GM12878 (cell line): ENCODE data around the gene HSD17B12. TPM values are rescaled to one million over a fixed set of nuclear protein-coding genes. Genes with fewer than 3 reads are reported as not detected.
"Not testable (repeated sequence)": the region's sequence is repeated elsewhere in the genome, so short reads cannot be mapped to it uniquely, and the experiment has no call there.

Experiments used
- ATAC-seq: fragments of 200-7000 bp; cut with Tn5 transposase; 3 replicates; pipeline ENCODE4 v1.9.1; 2020; ENCODE audit warnings: mild to moderate bottlenecking, moderate library complexity
- BruUV-seq: library from RNA; stranded (reverse); fragments of 400-500 nt; replicated peaks from 2 replicates; lab custom pipeline; 2021; lab: Mats Ljungman, UMichigan
- CTCF ChIA-PET: fragments of 300-600 bp; sonication (Branson Sonifier 250); formaldehyde crosslinking; extraction: SDS; loops from one replicate; lab custom pipeline; 2021; ENCODE audit warnings: inconsistent platforms; lab: Yijun Ruan, JAX
- POLR2A ChIA-PET: fragments of 350-600 bp; formaldehyde crosslinking; extraction: SDS; loops from one replicate; lab custom pipeline; 2021; ENCODE audit warnings: inconsistent platforms; lab: Charles Lee
- RAD21 ChIA-PET: fragments of 300-600 bp; sonication (Branson Sonifier 250); formaldehyde crosslinking; loops from one replicate; lab custom pipeline; 2023; ENCODE audit warnings: antibody characterized with exemption; ENCODE audit not compliant: unreplicated experiment; lab: Charles Lee
- SMC1A ChIA-PET: fragments of 300-600 bp; sonication (Branson Sonifier 250); formaldehyde crosslinking; loops from one replicate; lab custom pipeline; 2023; ENCODE audit not compliant: unreplicated experiment, uncharacterized antibody; lab: Charles Lee
- DNase-seq: peaks from one replicate; pipeline ENCODE4 v3.0.0-alpha.2; 2011; ENCODE audit warnings: low read depth, low spot score
- FAIRE-seq: peaks from 3 replicates; lab custom pipeline; 2011; peaks lifted over from hg19 to GRCh38; lab: Jason Lieb, UNC
- H2AFZ ChIP-seq: 2 replicates; pipeline ENCODE4 v1.6.0; 2011; ENCODE audit warnings: low read depth, low read length, control low read depth; ENCODE audit not compliant: control insufficient read depth
- H3K27ac ChIP-seq: 2 replicates; pipeline ENCODE4 v1.5.1; 2011; ENCODE audit warnings: control low read depth; ENCODE audit not compliant: control insufficient read depth, insufficient read depth
- H3K27me3 ChIP-seq, 2 experiments: replicated peaks in 1 of 2; 2 replicates each; pipeline versions ENCODE4 v1.6.0 to v1.6.1; 2011; ENCODE audit warnings: low read length in 1 of 2; ENCODE audit not compliant: control insufficient read depth in 2 of 2, insufficient read depth in 2 of 2
- H3K36me3 ChIP-seq, 2 experiments: 2 replicates each; pipeline ENCODE4 v1.5.1; 2011; ENCODE audit warnings: low read length in 1 of 2; ENCODE audit not compliant: control insufficient read depth in 2 of 2, insufficient read depth in 2 of 2
- H3K4me1 ChIP-seq: 2 replicates; pipeline ENCODE4 v1.6.1; 2011; ENCODE audit warnings: mild to moderate bottlenecking, low read length, moderate library complexity, mixed read lengths; ENCODE audit not compliant: control insufficient read depth, insufficient read depth
- H3K4me2 ChIP-seq: 2 replicates; pipeline ENCODE4 v1.6.0; 2011; ENCODE audit warnings: control low read depth; ENCODE audit not compliant: control insufficient read depth, insufficient read depth
- H3K4me3 ChIP-seq: fragments of 200-600 bp; sonication (generic); 2 replicates; pipeline ENCODE4 v1.5.1; 2016
- H3K79me2 ChIP-seq: 2 replicates; pipeline ENCODE4 v1.6.0; 2011; ENCODE audit warnings: low read length; ENCODE audit not compliant: control insufficient read depth, insufficient read depth
- H3K9ac ChIP-seq: 2 replicates; pipeline ENCODE4 v1.8.0; 2011; ENCODE audit warnings: low read length, control low read depth, mixed read lengths; ENCODE audit not compliant: control insufficient read depth, insufficient read depth
- H3K9me3 ChIP-seq: replicated peaks from 3 replicates; pipeline ENCODE4 v1.5.1; 2011; ENCODE audit warnings: mild to moderate bottlenecking, low read length; ENCODE audit not compliant: control insufficient read depth, insufficient read depth
- H4K20me1 ChIP-seq: 2 replicates; pipeline ENCODE4 v1.6.0; 2011; ENCODE audit not compliant: control insufficient read depth, insufficient read depth
- BCL11A ChIP-seq: IDR thresholded peaks from 2 replicates; pipeline ENCODE4 v1.6.1; 2011; ENCODE audit warnings: low read depth, low read length
- ESRRA ChIP-seq: IDR thresholded peaks from 2 replicates; pipeline ENCODE4 v1.6.1; 2012; ENCODE audit warnings: mild to moderate bottlenecking, low read length, improper control_type of control experiment
- NFXL1 ChIP-seq: fragments of 450-650 bp; IDR thresholded peaks from 2 replicates; pipeline ENCODE4 v1.6.1; 2017; ENCODE audit warnings: antibody characterized with exemption, mild to moderate bottlenecking, borderline replicate concordance
- POLR2AphosphoS5 ChIP-seq: IDR thresholded peaks from 2 replicates; pipeline ENCODE4 v1.6.1; 2011; ENCODE audit warnings: mild to moderate bottlenecking, low read length, inconsistent platforms
- STAT3 ChIP-seq: IDR thresholded peaks from 2 replicates; pipeline ENCODE4 v1.6.1; 2011; ENCODE audit warnings: low read depth, low read length, improper control_type of control experiment
- WRNIP1 ChIP-seq: IDR thresholded peaks from 2 replicates; pipeline ENCODE4 v1.6.1; 2011; ENCODE audit warnings: low read depth, low read length, improper control_type of control experiment, borderline replicate concordance
- YBX1 ChIP-seq: fragments of 450-650 bp; IDR thresholded peaks from 2 replicates; pipeline ENCODE4 v1.6.1; 2016; ENCODE audit warnings: antibody characterized with exemption
- WGBS: methylation state at CpG from one replicate; pipeline ENCODE4 v1.1.6; 2016; ENCODE audit warnings: low lambda C conversion rate; ENCODE audit not compliant: insufficient replicate concordance, insufficient coverage; ENCODE audit errors: missing lambda C conversion rate; 5-methylcytosine and 5-hydroxymethylcytosine counted together
- in situ Hi-C: fragments of 300-500 bp; cut with MboI; formaldehyde crosslinking; loops from 9 replicates; pipeline ENCODE4 v1.14.3; 2018; ENCODE audit warnings: mixed read lengths
- intact Hi-C: fragments of 100-400 bp; cut with micrococcal nuclease; formaldehyde crosslinking; loops from one replicate; pipeline ENCODE4 v1.14.2; 2022; ENCODE audit not compliant: unreplicated experiment
- polyA plus RNA-seq, 11 experiments: library from polyadenylated mRNA; depleted of rRNA in 4 of 11; unstranded in 6 of 11; stranded (reverse) in 5 of 11; fragments of >200 nt; fragmentation: Nextera tagmentation in 4 of 11; fragmentation: Illumina TruSeq in 1 of 11; extraction: Ambion mirVana in 4 of 11; extraction: Trizol in 1 of 11; gene quantifications; 1 replicate in 1 of 11; 2 replicates in 10 of 11; pipeline versions ENCODE4 v1.2.1 to v1.2.3, GENCODE V29; 2011 to 2016; ENCODE audit warnings: inconsistent platforms in 2 of 11, missing spikeins in 2 of 11, low read depth in 1 of 11
- total RNA-seq, 4 experiments: library from RNA; depleted of rRNA in 3 of 4; stranded (reverse); fragments of >200 nt in 3 of 4; fragmentation: Illumina TruSeq in 1 of 4; extraction: Trizol in 1 of 4; gene quantifications; 2 replicates each; pipeline versions ENCODE4 v1.2.1 to v1.2.3, GENCODE V29; 2013 to 2021
- TF ChIP-seq, protein P1 (sequence below): fragments of 450-650 bp; IDR thresholded peaks from 2 replicates; pipeline ENCODE4 v1.6.1; 2014; ENCODE audit warnings: mild to moderate bottlenecking
- TF ChIP-seq, protein P2 (sequence below): fragments of 450-650 bp; IDR thresholded peaks from 2 replicates; pipeline ENCODE4 v1.6.1; 2017; ENCODE audit warnings: mild to moderate bottlenecking

Gene HSD17B12
- total and polyA plus RNA-seq, 10 of the 15 experiments (the other 5 are each of a cell fraction or from before 2014, with no cell fraction given) = 23.6 to 88.0 (median 64.7) TPM

DNA sequence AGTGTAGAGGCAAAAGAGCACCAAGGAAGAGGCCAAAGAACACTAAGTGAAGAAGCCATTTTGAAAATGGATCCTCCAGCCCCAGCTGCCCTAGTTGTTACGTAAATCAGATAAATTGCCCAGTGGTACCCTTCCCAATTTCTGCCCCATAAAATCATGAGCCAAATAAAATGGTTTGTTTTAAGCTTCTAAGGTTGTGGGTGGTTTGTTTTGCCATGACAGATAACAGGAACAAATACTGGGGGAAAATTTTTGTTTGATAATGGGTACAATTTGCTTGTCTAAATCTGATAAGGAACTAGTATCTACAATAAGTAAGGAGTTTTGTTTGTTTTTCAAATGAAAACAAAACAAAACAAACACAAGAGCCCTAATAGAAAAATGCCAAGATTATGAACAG, 30.6 kb upstream of the HSD17B12 start:
- RAD21 ChIA-PET = no interaction called here
- POLR2A ChIA-PET = no interaction called here
- Histone ChIP-seq H4K20me1 (no peaks in the 10 kb centered on the region), H3K27ac (no peak overlapping the region), H2AFZ (no peak overlapping the region), H3K36me3 (no peaks in the 10 kb centered on the region), H3K4me1 (no peaks in the 10 kb centered on the region; the same call in 1 of the 2 replicates), H3K79me2 (no peaks in the 10 kb centered on the region), H3K9ac (no peak overlapping the region), H3K4me2 (no peak overlapping the region), H3K4me3 (no peak overlapping the region), H3K9me3 (no peaks in the 10 kb centered on the region), H3K27me3 (no peaks in the 10 kb centered on the region)
- intact Hi-C loops = no loop called here
- FAIRE-seq = no peak
- SMC1A ChIA-PET = no interaction called here
- no peak for ATAC-seq
- no peak for DNase-seq
- TF ChIP-seq BCL11A = no peak
- TF ChIP-seq ESRRA = no peak
- no peak for TF ChIP-seq STAT3
- no peak for TF ChIP-seq WRNIP1
- TF ChIP-seq, protein P1, sequence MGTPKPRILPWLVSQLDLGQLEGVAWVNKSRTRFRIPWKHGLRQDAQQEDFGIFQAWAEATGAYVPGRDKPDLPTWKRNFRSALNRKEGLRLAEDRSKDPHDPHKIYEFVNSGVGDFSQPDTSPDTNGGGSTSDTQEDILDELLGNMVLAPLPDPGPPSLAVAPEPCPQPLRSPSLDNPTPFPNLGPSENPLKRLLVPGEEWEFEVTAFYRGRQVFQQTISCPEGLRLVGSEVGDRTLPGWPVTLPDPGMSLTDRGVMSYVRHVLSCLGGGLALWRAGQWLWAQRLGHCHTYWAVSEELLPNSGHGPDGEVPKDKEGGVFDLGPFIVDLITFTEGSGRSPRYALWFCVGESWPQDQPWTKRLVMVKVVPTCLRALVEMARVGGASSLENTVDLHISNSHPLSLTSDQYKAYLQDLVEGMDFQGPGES = no peak
- no peak for TF ChIP-seq YBX1
- TF ChIP-seq POLR2AphosphoS5 = no peak
- TF ChIP-seq NFXL1 = no peak
- TF ChIP-seq, protein P2, sequence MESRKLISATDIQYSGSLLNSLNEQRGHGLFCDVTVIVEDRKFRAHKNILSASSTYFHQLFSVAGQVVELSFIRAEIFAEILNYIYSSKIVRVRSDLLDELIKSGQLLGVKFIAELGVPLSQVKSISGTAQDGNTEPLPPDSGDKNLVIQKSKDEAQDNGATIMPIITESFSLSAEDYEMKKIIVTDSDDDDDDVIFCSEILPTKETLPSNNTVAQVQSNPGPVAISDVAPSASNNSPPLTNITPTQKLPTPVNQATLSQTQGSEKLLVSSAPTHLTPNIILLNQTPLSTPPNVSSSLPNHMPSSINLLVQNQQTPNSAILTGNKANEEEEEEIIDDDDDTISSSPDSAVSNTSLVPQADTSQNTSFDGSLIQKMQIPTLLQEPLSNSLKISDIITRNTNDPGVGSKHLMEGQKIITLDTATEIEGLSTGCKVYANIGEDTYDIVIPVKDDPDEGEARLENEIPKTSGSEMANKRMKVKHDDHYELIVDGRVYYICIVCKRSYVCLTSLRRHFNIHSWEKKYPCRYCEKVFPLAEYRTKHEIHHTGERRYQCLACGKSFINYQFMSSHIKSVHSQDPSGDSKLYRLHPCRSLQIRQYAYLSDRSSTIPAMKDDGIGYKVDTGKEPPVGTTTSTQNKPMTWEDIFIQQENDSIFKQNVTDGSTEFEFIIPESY = no peak
- BruUV-seq = no TSS peak
- in situ Hi-C loops = no loop called here
- CTCF ChIA-PET = interaction anchor here (0.6 to 1.5 kb wide), 3 partner anchors 180 to 201 kb away, joined by 3 to 5 read pairs (median 3); no protein-coding TSS in a partner anchor
- 95% methylated on average over 1 of the region's 1 CpG for WGBS

DNA sequence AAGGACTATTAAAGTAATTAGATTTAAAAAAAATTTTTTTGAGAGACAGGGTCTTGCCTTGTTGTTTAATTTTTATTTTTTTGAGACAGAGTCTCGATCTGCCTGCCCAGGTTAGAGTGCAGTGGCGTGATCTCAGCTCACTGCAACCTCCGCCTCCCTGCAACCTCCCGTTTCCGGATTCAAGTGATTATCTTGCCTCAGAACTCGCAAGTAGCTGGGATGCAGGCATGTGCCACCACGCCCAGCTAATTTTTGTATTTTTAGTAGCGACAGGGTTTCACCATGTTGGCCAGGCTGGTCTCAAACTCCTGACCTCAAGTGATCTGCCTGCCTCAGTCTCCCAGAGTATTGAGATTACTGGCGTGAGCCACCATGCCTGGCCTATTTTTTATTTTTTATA, 17.5 kb upstream of the HSD17B12 start:
- H4K20me1 ChIP-seq, H3K27me3 ChIP-seq, BruUV-seq, in situ Hi-C loops, H3K36me3 ChIP-seq, POLR2A ChIA-PET, RAD21 ChIA-PET, H3K27ac ChIP-seq, DNase-seq, H3K9ac ChIP-seq, H2AFZ ChIP-seq, H3K4me2 ChIP-seq, CTCF ChIA-PET, FAIRE-seq, H3K79me2 ChIP-seq, H3K4me3 ChIP-seq, H3K9me3 ChIP-seq, H3K4me1 ChIP-seq, intact Hi-C loops, ATAC-seq: not testable (repeated sequence)
- SMC1A ChIA-PET = interaction anchor here (0.6 kb wide), 1 partner anchor 1158 kb away, joined by 3 read pairs; no protein-coding TSS in a partner anchor
- 54% methylated on average over 9 of the region's 9 CpGs for whole genome bisulfite sequencing
